SK-N-SH (cell line): ENCODE results near the gene FUT2. TPM values are rescaled to one million over a fixed set of nuclear protein-coding genes. Genes with fewer than 3 reads are reported as not detected.
A peak's percentile ranks its signal among the peaks of the same experiment; 100 is the strongest.

Experiments
- CTCF ChIA-PET: fragments of 300-600, 350-600 bp; formaldehyde crosslinking; extraction: SDS; loops from one replicate; lab custom pipeline; 2021; lab: Yijun Ruan, JAX
- POLR2A ChIA-PET: fragments of 350-600 bp; sonication (Branson Sonifier 250); formaldehyde crosslinking; extraction: SDS; loops from one replicate; lab custom pipeline; 2020; ENCODE audit warnings: antibody characterized with exemption, inconsistent platforms; lab: Yijun Ruan, JAX
- DNase-seq: peaks from one replicate; pipeline ENCODE4 v3.0.0; 2012
- H2AFZ ChIP-seq: fragments of 200-600 bp; sonication (generic); 2 replicates; pipeline ENCODE4 v1.8.1; 2016; ENCODE audit warnings: antibody characterized with exemption, mild to moderate bottlenecking, low read depth
- H3F3A ChIP-seq: fragments of 200-600 bp; sonication (generic); replicated peaks from 2 replicates; pipeline ENCODE3; 2016; ENCODE audit warnings: antibody characterized with exemption, mild to moderate bottlenecking; ENCODE audit not compliant: insufficient read depth
- H3K27ac ChIP-seq, 2 experiments: fragments of 200-500 bp in 1 of 2; fragments of 200-600 bp in 1 of 2; sonication (Bioruptor generic) in 1 of 2; sonication (generic), shearing (Covaris generic) in 1 of 2; 2 replicates each; pipeline versions ENCODE4 v1.5.1 to v1.6.1; 2014 to 2016; ENCODE audit warnings: low read depth in 2 of 2, inconsistent platforms in 1 of 2, low read length in 1 of 2, mild to moderate bottlenecking in 1 of 2, mixed read lengths in 1 of 2
- H3K27me3 ChIP-seq: fragments of 200-600 bp; sonication (generic), shearing (Covaris generic); 2 replicates; pipeline ENCODE4 v1.6.1; 2016; ENCODE audit warnings: mixed run types; ENCODE audit not compliant: insufficient read depth
- H3K36me3 ChIP-seq, 2 experiments: fragments of 200-500 bp in 1 of 2; fragments of 200-600 bp in 1 of 2; sonication (Bioruptor generic) in 1 of 2; sonication (generic) in 1 of 2; replicated peaks in 1 of 2; 2 replicates each; pipeline versions ENCODE3 to v1.5.1; 2014 to 2016; ENCODE audit warnings: low read length in 1 of 2, mild to moderate bottlenecking in 1 of 2; ENCODE audit not compliant: insufficient read depth in 2 of 2, control insufficient read depth in 1 of 2
- H3K4me1 ChIP-seq, 2 experiments: fragments of 200-500 bp in 1 of 2; fragments of 200-600 bp in 1 of 2; sonication (Bioruptor generic) in 1 of 2; sonication (generic), shearing (Covaris generic) in 1 of 2; 2 replicates each; pipeline versions ENCODE4 v1.5.1 to v1.6.1; 2014 to 2016; ENCODE audit warnings: low read depth in 1 of 2, low read length in 1 of 2, mixed run types in 1 of 2; ENCODE audit not compliant: insufficient read depth in 2 of 2, control insufficient read depth in 1 of 2
- H3K4me2 ChIP-seq: fragments of 200-600 bp; sonication (generic), shearing (Covaris generic); 2 replicates; pipeline ENCODE4 v1.6.1; 2017; ENCODE audit warnings: mixed run types
- H3K4me3 ChIP-seq, 2 experiments: fragments of 200-500 bp in 1 of 2; fragments of 200-600 bp in 1 of 2; sonication (Bioruptor generic) in 1 of 2; sonication (generic), shearing (Covaris generic) in 1 of 2; 2 replicates each; pipeline versions ENCODE4 v1.5.1 to v1.8.1; 2014 to 2016; ENCODE audit warnings: low read depth in 2 of 2, inconsistent platforms in 1 of 2, low read length in 1 of 2, mild to moderate bottlenecking in 1 of 2, mixed read lengths in 1 of 2, moderate library complexity in 1 of 2
- H3K79me2 ChIP-seq: fragments of 200-600 bp; sonication (generic); 2 replicates; pipeline ENCODE4 v1.8.1; 2017; ENCODE audit warnings: mild to moderate bottlenecking; ENCODE audit not compliant: insufficient read depth
- H3K9ac ChIP-seq: fragments of 200-600 bp; sonication (generic); 2 replicates; pipeline ENCODE4 v1.6.1; 2017; ENCODE audit warnings: mixed run types
- H3K9me2 ChIP-seq: fragments of 200-600 bp; sonication (generic); 2 replicates; pipeline ENCODE4 v1.6.1; 2017; ENCODE audit warnings: mixed run types
- H3K9me3 ChIP-seq: fragments of 200-600 bp; sonication (generic); 2 replicates; pipeline ENCODE4 v1.6.1; 2017; ENCODE audit warnings: mixed run types, mild to moderate bottlenecking, moderate library complexity
- H4K20me1 ChIP-seq: fragments of 200-600 bp; sonication (generic); 2 replicates; pipeline ENCODE4 v1.6.1; 2017; ENCODE audit warnings: mild to moderate bottlenecking, mixed run types; ENCODE audit not compliant: insufficient read depth
- CHD2 ChIP-seq: fragments of 150-350 bp; IDR thresholded peaks from 2 replicates; pipeline ENCODE4 v1.6.1; 2018; ENCODE audit warnings: low read length; ENCODE audit not compliant: partially characterized antibody
- CTCF ChIP-seq: fragments of 200-600 bp; sonication (generic); IDR thresholded peaks from 2 replicates; pipeline ENCODE4 v1.6.1; 2017; ENCODE audit warnings: antibody characterized with exemption, mild to moderate bottlenecking, moderate library complexity
- FOSL2 ChIP-seq: IDR thresholded peaks from 2 replicates; pipeline ENCODE4 v1.4.0; 2012; ENCODE audit warnings: low read depth, mild to moderate bottlenecking, moderate library complexity, borderline replicate concordance
- FOXJ3 ChIP-seq: sonication (generic); formaldehyde crosslinking; IDR thresholded peaks from 2 replicates; pipeline ENCODE4 v1.5.1; 2020; ENCODE audit warnings: mild to moderate bottlenecking, missing genetic modification reagents
- IRF3 ChIP-seq: fragments of 150-350 bp; IDR thresholded peaks from 2 replicates; pipeline ENCODE4 v1.6.1; 2016; ENCODE audit warnings: mild to moderate bottlenecking, low read depth, low read length
- JUND ChIP-seq: IDR thresholded peaks from 2 replicates; pipeline ENCODE4 v1.4.0; 2012
- MAX ChIP-seq: IDR thresholded peaks from 2 replicates; pipeline ENCODE4 v1.4.0; 2012; ENCODE audit warnings: low read depth
- MXI1 ChIP-seq: IDR thresholded peaks from 2 replicates; pipeline ENCODE4 v1.6.1; 2012; ENCODE audit warnings: mild to moderate bottlenecking, low read depth, low read length, improper control_type of control experiment
- PBX3 ChIP-seq: IDR thresholded peaks from 2 replicates; pipeline ENCODE4; 2012
- POLR2AphosphoS5 ChIP-seq: IDR thresholded peaks from 2 replicates; pipeline ENCODE4 v1.6.1; 2012; ENCODE audit warnings: low read depth, low read length
- RFX5 ChIP-seq: IDR thresholded peaks from 2 replicates; pipeline ENCODE4 v1.6.1; 2012; ENCODE audit warnings: mild to moderate bottlenecking, improper control_type of control experiment, low read length
- RXRA ChIP-seq: IDR thresholded peaks from 2 replicates; pipeline ENCODE4 v1.4.0; 2012; ENCODE audit warnings: low read depth, mild to moderate bottlenecking, borderline replicate concordance
- SIN3A ChIP-seq: IDR thresholded peaks from 2 replicates; pipeline ENCODE4 v1.6.1; 2012; ENCODE audit warnings: low read depth, mild to moderate bottlenecking, low read length, moderate library complexity, borderline replicate concordance
- USF2 ChIP-seq: fragments of 150-350 bp; IDR thresholded peaks from 2 replicates; pipeline ENCODE4 v1.6.1; 2017; ENCODE audit warnings: antibody characterized with exemption, low read length, low read depth, borderline replicate concordance
- YY1 ChIP-seq: IDR thresholded peaks from 2 replicates; pipeline ENCODE4 v1.4.0; 2012; ENCODE audit warnings: low read depth, mild to moderate bottlenecking
- WGBS: methylation state at CpG from one replicate; pipeline ENCODE4 v1.1.6; 2017; ENCODE audit warnings: low lambda C conversion rate; 5-methylcytosine and 5-hydroxymethylcytosine counted together
- polyA plus RNA-seq, 3 experiments: library from polyadenylated mRNA; depleted of rRNA; stranded (reverse); fragments of >200 nt; gene quantifications; 2 replicates each; pipeline ENCODE4 v1.2.3, GENCODE V29; 2012

Gene FUT2
- polyA plus RNA-seq, 1 of the 3 experiments (the other 2 are of a cell fraction), result not detected

GRCh38 chr19:48746738-48747575 is 51.2 kb downstream of the FUT2 start, which contains the start of gene IZUMO1:
Gene IZUMO1 (minus strand): TSS chr19:48746909. CDS start chr19:48745859, 1,050 bp downstream.
- Histone ChIP-seq H3K27me3 (no peaks in the 10 kb centered on the region), H3K4me2 (peak within 1 kb of the TSS; percentile 59), H3K36me3 (no peaks in the 10 kb centered on the region), H3K79me2 (no peaks in the 10 kb centered on the region), H3K9ac (peak within 1 kb of the TSS; percentile 48; the same call in 1 of the 2 replicates), H3K4me3 (peak within 1 kb of the TSS; percentile 60 to 61), H4K20me1 (no peaks in the 10 kb centered on the region), H3K27ac (peak within 1 kb of the TSS; percentile 29 to 80; a peak in 3 of 4 replicates), H3K9me2 (no peaks in the 10 kb centered on the region), H2AFZ (peak within 1 kb of the TSS; percentile 80), H3F3A (no peaks in the 10 kb centered on the region), H3K9me3 (no peaks in the 10 kb centered on the region), H3K4me1 (no peaks in the 10 kb centered on the region; a peak in 1 of 4 replicates)
- DNase-seq, result peak; percentile 89
- POLR2A ChIA-PET, result interaction anchor here (0.6 to 0.8 kb wide), 2 partner anchors 30 to 102 kb away, joined by 3 read pairs; no protein-coding TSS in a partner anchor
- CTCF ChIA-PET, result interaction anchor here (0.7 to 1.2 kb wide), 3 partner anchors 33 to 71 kb away, joined by 3 to 4 read pairs (median 3); no protein-coding TSS in a partner anchor
- WGBS, result 30% methylated on average over 29 of the region's 31 CpGs
- peak; percentile 75 for TF ChIP-seq CHD2
- no peak for TF ChIP-seq FOSL2
- TF ChIP-seq RFX5, result peak; percentile 62; the same call in 1 of the 2 replicates
- TF ChIP-seq USF2, result no peak
- TF ChIP-seq SIN3A, result no peak
- TF ChIP-seq IRF3, result no peak
- TF ChIP-seq MXI1, result peak; percentile 26; the same call in 1 of the 2 replicates
- TF ChIP-seq YY1, result peak; percentile 38; the same call in 1 of the 2 replicates

- DNase-seq, result no peak
- no peak overlapping the region for H2AFZ ChIP-seq
- H3K9me2 ChIP-seq, result no peaks in the 10 kb centered on the region
- no peak for TF ChIP-seq JUND
- no peak for TF ChIP-seq POLR2AphosphoS5
- TF ChIP-seq FOXJ3 (CRISPR knock-in tag), result no peak
- TF ChIP-seq PBX3, result no peak
- no peak for TF ChIP-seq RXRA
- TF ChIP-seq CTCF, result no peak
- no peak for TF ChIP-seq MXI1
- TF ChIP-seq MAX, result no peak
- TF ChIP-seq FOSL2, result no peak
- no peak for TF ChIP-seq USF2
- TF ChIP-seq RFX5, result no peak
- H3K9me3 ChIP-seq, result no peaks in the 10 kb centered on the region
- WGBS, result 44% methylated on average over 4 of the region's 4 CpGs
- no peak overlapping the region for H3K4me2 ChIP-seq
- POLR2A ChIA-PET, result no interaction called here
- H3K36me3 ChIP-seq, result no peaks in the 10 kb centered on the region
- no peak overlapping the region for H3K27ac ChIP-seq
- peaks cover 0 to 7% of the 10 kb centered on the region in 2 experiments; a peak in 1 of 4 replicates for H3K4me1 ChIP-seq
- H3F3A ChIP-seq, result no peaks in the 10 kb centered on the region
- no peak overlapping the region for H3K4me3 ChIP-seq
- CTCF ChIA-PET, result interaction anchor here (1.3 kb wide), 1 partner anchor 93 kb away, joined by 4 read pairs; no protein-coding TSS in a partner anchor
- H3K79me2 ChIP-seq, result no peaks in the 10 kb centered on the region
- peaks cover 6% of the 10 kb centered on the region; the same call in 1 of the 2 replicates for H3K27me3 ChIP-seq
- no peaks in the 10 kb centered on the region for H4K20me1 ChIP-seq
- no peak overlapping the region for H3K9ac ChIP-seq
These were observed 53.9 kb downstream of the FUT2 start for GRCh38 chr19:48749571-48750198.
